Astrocyte (in vitro differentiated cells and primary cell): ENCODE data around the gene KRT74.

Source experiments
- CTCF ChIP-seq: IDR thresholded peaks from 2 replicates; pipeline ENCODE4 v1.5.1; 2011; ENCODE audit warnings: low read depth, mild to moderate bottlenecking, inconsistent platforms, low read length, moderate library complexity; ENCODE audit not compliant: insufficient read depth
- EZH2 ChIP-seq: IDR thresholded peaks from 2 replicates; pipeline ENCODE4 v1.6.1; 2012; ENCODE audit warnings: mild to moderate bottlenecking, low read length, inconsistent platforms; ENCODE audit not compliant: insufficient read depth

GRCh38 chr12:52525661-52526499, 47.8 kb downstream of the KRT74 start:
- TF ChIP-seq CTCF (no peak), EZH2 (no peak)
